ENCODE measurements around the gene MYLK4.

MYLK4 gene

DNA sequence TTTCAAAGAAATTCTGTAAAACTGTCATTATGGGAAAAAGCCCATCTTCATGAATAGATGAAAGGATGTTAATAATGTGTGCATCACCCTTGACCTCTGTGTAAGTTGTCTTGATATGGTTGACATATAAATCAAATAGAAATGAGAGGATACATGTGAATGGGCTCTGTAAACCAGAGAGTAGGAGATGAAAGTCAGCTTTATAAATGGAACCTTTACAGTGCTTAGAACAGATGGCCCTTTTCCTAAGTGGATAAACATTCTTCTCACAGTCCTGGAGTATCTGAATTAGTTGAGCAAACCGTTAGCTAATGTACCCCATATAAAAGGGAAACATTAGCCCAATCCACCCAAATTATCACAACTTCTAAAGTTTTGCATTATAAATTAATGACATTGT is 57.5 kb downstream of the MYLK4 start:
- DNase-seq = no peak

GRCh38 chr6:2688401-2689064 is 62.2 kb downstream of the MYLK4 start:
- DNase-seq = no peak

DNA sequence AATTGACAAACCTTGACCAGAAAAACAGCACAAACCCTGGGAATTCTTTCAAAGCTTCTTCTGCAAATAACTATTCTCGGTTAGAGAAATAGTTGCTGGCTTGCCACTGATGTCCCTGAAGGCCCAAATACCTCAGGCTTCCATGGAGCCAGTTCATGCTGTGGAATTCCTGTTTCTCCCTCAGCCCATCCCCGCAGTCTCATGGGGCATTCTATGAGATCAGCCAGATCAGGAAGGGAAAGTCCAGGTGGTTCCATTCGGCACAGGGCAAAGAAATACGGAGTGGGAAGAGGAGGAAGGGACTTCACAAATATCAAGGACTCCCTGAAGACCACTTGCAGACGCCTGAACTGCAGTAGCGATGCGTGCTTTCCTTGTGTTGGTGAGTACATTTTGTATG is 63.3 kb downstream of the MYLK4 start:
- DNase-seq = no peak

GRCh38 chr6:2686515-2686914 is 64.2 kb downstream of the MYLK4 start:
- no peak for DNase-seq

DNA sequence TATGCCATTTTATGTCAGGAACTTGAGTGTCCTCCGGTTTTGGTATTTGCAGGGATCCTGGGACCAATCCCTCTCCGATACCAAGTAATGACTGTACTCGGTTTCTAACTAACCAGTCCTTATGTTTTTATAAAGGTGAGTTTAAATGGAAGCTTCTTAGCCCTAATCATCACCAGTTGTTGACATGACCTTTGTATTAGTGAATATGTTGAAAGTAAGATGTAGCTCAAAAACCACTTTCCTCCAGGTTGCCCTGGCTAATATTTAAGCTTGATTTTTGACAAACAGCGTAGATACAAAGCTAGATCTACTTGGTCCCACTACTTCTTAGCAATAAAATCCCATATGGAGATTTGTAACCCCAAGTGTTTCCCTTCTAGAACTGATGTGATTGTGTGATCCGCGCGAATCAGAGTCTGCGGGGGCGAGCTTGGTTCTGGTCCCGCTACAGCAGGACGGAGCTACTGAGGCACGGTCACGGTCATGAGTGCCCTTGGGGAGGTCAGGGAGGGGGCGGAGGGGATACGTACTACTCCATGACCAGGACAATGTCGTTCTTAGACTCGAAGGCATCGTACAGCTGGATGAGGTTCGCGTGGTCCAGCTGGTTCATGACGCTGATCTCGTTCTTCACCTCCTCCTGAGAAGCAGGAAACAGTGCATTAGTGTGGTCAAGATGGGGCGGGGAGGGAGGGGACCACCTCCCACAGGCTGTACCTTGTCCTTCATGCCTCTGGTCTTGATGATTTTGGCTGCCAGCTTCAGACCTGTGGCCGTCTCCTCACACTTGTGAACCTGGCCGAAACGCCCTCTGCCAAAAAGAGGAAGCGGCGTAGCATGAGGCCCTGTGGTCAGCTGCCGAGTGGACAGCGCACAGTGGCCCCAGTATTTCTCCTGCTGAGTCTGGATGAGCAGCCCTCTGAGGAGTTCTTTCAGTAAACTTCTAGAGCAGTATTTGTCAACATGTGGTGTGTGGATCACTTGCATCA is 65.7 kb downstream of the MYLK4 start:
- DNase-seq = no peak

GRCh38 chr6:2684103-2684749 is 66.5 kb downstream of the MYLK4 start:
- DNase-seq = no peak

- no peak for DNase-seq
Measured at GRCh38 chr6:2680264-2680922, 70.3 kb downstream of the MYLK4 start.

- no peak for DNase-seq
Measured at GRCh38 chr6:2677080-2677593, 73.6 kb downstream of the MYLK4 start.

DNA sequence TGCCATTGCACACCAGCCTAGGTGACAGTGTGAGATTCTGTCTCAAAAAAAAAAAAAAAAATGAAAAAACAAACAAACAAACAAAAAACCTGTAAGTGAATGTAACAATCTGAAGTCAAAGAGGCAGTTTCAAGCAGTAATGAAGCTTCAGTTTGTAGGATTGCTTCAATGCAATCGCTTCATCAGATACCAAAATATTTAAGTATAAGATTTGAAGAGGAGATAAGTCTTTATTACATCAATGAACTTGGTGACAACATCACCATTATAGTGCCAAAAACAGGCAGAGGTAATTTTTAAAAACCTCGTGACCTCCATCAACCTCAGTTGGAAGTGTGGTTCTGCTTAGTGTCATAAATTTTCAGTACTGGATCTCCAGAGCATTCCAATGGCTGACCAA is 74.7 kb downstream of the MYLK4 start:
- no peak for DNase-seq

- DNase-seq = no peak
Measured at GRCh38 chr6:2674857-2675256, 75.9 kb downstream of the MYLK4 start.

GRCh38 chr6:2669067-2669700 is 81.5 kb downstream of the MYLK4 start:
- no peak for DNase-seq

GRCh38 chr6:2667617-2668016 is 83.1 kb downstream of the MYLK4 start:
- DNase-seq = no peak

- no peak for DNase-seq
Measured at GRCh38 chr6:2666906-2667575, 83.7 kb downstream of the MYLK4 start.

DNA sequence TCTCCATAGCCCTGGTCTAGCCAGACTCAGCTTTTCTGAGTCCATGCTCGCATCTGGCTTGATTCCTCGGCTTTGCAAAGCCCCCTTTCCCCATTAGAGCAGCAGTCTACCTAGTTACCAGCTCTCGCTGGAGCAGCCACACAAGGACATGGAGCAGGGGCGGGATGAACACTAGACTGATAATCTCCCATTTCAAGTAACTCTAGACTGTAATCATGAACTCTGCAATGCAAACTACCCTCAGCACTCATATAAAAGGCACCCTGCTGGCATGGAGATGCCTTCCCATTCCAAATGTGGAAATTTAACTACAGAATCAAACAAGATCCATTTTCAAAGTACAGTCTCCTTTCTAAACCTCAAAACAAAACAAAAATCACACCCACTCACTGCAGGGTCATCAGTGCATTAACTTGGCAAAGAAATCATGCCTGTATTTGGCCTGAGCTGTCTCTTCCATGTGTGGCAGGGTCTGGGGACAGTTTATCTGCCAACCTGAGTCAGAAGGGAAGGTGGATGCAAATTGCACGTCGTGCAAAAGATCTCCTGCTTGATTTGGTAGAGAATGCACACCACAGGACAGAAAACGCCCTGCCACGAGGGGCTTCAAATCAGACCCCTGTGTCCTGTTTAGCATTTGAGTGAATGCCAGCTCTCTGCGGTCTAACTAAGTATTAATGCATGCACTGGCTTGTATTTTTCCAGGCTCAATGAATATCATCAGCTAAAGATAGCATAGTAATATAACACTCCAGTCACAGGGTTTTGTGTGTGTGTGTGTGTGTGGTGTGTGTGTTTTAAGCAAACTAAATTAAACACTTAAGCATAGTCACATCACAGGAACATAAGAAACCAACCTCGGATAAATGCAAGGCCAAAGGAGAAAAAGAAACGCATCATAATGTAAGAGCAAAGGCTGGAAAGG is 85.3 kb downstream of the MYLK4 start:
- DNase-seq = no peak

- DNase-seq = no peak
Measured at GRCh38 chr6:2663123-2663522, 87.6 kb downstream of the MYLK4 start.

GRCh38 chr6:2661651-2662050 is 89.1 kb downstream of the MYLK4 start:
- DNase-seq = no peak

DNA sequence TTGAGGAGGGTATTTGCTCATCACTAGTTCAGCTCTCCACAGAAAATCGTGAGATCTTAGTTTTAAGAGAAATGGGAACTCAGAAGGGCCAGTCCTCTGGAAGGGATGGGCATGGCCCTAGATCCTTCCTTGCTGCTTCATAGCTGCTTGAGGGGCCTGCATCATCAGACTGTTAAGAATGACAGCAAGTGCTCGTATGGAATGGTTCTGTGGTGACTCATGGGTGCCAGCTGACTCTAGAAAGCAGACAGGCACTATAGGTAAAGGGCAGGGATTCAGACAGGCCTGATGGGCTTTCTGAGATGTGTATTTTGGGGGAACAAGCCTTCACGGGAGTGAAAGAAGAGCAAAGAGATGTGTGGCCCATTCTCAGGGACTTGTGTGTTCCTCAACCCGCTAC is 90.8 kb downstream of the MYLK4 start:
- no peak for DNase-seq

- no peak for DNase-seq
Measured at GRCh38 chr6:2659381-2659780, 91.3 kb downstream of the MYLK4 start.

DNA sequence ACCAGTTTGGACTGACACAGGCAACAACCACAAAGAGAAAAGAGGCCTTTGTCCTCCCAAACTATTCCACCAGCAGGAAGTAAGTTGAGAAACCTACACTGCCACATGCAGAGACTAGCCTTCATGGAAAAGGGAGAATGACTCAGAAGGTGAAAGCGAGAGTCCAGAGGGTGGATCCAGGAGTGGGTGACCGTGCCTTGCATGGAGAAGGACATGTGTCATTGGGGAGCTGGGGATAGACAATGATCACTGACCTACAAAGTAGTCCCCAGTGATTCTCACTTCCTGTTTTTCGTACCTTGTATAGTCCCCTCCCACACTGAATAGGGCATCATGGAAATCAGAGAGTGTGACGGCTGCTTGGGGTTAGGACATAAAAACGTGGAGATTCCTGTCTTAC is 91.9 kb downstream of the MYLK4 start:
- no peak for DNase-seq

GRCh38 chr6:2656460-2657079 is 94.2 kb downstream of the MYLK4 start:
- no peak for DNase-seq
